Type B pancreatic cell (in vitro differentiated cells): Measurements from ENCODE around the gene RBMS3. TPM values are rescaled to one million over a fixed set of nuclear protein-coding genes. Genes with fewer than 3 reads are reported as not detected.

Experiments used
- DNase-seq: peaks from one replicate; pipeline ENCODE4 v3.0.0; 2021; ENCODE audit warnings: mixed read lengths; ENCODE audit not compliant: unreplicated experiment; ENCODE audit errors: extremely low spot score
- H3K27ac Mint-ChIP-seq: 2 replicates; pipeline ENCODE4 v1.8.0; 2021; ENCODE audit warnings: mild to moderate bottlenecking, mixed read lengths
- H3K27me3 Mint-ChIP-seq: 2 replicates; pipeline ENCODE4 v1.8.0; 2021; ENCODE audit warnings: mixed read lengths
- H3K36me3 Mint-ChIP-seq: 2 replicates; pipeline ENCODE4 v1.8.0; 2021; ENCODE audit warnings: mixed read lengths
- H3K4me1 Mint-ChIP-seq: one replicate; pipeline ENCODE4 v1.8.0; 2021; ENCODE audit warnings: mixed read lengths; ENCODE audit not compliant: unreplicated experiment
- H3K4me3 Mint-ChIP-seq: 2 replicates; pipeline ENCODE4 v1.8.0; 2021; ENCODE audit warnings: mild to moderate bottlenecking, mixed read lengths
- H3K9me3 Mint-ChIP-seq: 2 replicates; pipeline ENCODE4 v1.8.0; 2021; ENCODE audit warnings: mixed read lengths
- CTCF ChIP-seq: fragments of 200-600 bp; sonication (generic); conservative IDR thresholded peaks from 2 replicates; pipeline ENCODE4 v1.5.0; 2021; ENCODE audit warnings: antibody characterized with exemption, mild to moderate bottlenecking
- total RNA-seq: library from RNA; stranded (reverse); gene quantifications from 2 replicates; pipeline ENCODE4 v1.2.1, GENCODE V29; 2021; ENCODE audit warnings: low replicate concordance

The RBMS3 gene
- total RNA-seq, 1 donor from 2014 or later: 36.6 TPM

- DNase-seq: no peak
- Mint-ChIP-seq H3K27ac (no peak overlapping the region), H3K4me3 (no peak overlapping the region), H3K4me1 (no peaks in the 10 kb centered on the region), H3K27me3 (no peaks in the 10 kb centered on the region), H3K36me3 (no peaks in the 10 kb centered on the region), H3K9me3 (no peaks in the 10 kb centered on the region)
- TF ChIP-seq CTCF: no peak
These were observed 578.9 kb downstream of the RBMS3 start for GRCh38 chr3:29859726-29860270.

- Mint-ChIP-seq H3K9me3 (no peaks in the 10 kb centered on the region), H3K4me3 (no peak overlapping the region), H3K27me3 (no peaks in the 10 kb centered on the region), H3K27ac (no peak overlapping the region), H3K36me3 (no peaks in the 10 kb centered on the region), H3K4me1 (no peaks in the 10 kb centered on the region)
- TF ChIP-seq CTCF: no peak
- DNase-seq: no peak
These were observed 583.9 kb downstream of the RBMS3 start for GRCh38 chr3:29864809-29865208.

GRCh38 chr3:29868543-29869101, 587.8 kb downstream of the RBMS3 start:
- no peaks in the 10 kb centered on the region for H3K9me3 Mint-ChIP-seq

GRCh38 chr3:29870136-29870535, 589.3 kb downstream of the RBMS3 start:
- DNase-seq: no peak
- H3K27ac Mint-ChIP-seq: no peak overlapping the region
- H3K36me3 Mint-ChIP-seq: no peaks in the 10 kb centered on the region
- no peak for TF ChIP-seq CTCF
- no peak overlapping the region for H3K4me3 Mint-ChIP-seq
- H3K9me3 Mint-ChIP-seq: peaks cover 4% of the 10 kb centered on the region
- H3K4me1 Mint-ChIP-seq: no peaks in the 10 kb centered on the region
- H3K27me3 Mint-ChIP-seq: no peaks in the 10 kb centered on the region

More at GRCh38 chr3:29868543-29869101, 587.8 kb downstream of the RBMS3 start:
- no peak for TF ChIP-seq CTCF
- H3K4me3 Mint-ChIP-seq: no peak overlapping the region
- no peak for DNase-seq
- H3K27me3 Mint-ChIP-seq: no peaks in the 10 kb centered on the region
- no peak overlapping the region for H3K27ac Mint-ChIP-seq
- H3K4me1 Mint-ChIP-seq: no peaks in the 10 kb centered on the region
- H3K36me3 Mint-ChIP-seq: no peaks in the 10 kb centered on the region

- Mint-ChIP-seq H3K9me3 (peaks cover 4% of the 10 kb centered on the region), H3K4me3 (no peak overlapping the region), H3K36me3 (no peaks in the 10 kb centered on the region), H3K27ac (no peak overlapping the region), H3K27me3 (no peaks in the 10 kb centered on the region), H3K4me1 (no peaks in the 10 kb centered on the region)
- no peak for DNase-seq
- TF ChIP-seq CTCF: no peak
These were observed 590.2 kb downstream of the RBMS3 start for GRCh38 chr3:29871087-29871486.
